CD4-positive, alpha-beta T cell treated with Interleukin-6 at 100 ng/mL for 8 hours (primary cell): ENCODE measurements around the gene BHLHA15.

Experiments
- DNase-seq: peaks from one replicate; pipeline ENCODE4 v3.0.0-alpha.2; 2020; ENCODE audit warnings: mixed read lengths, low spot score

The BHLHA15 gene

GRCh38 chr7:98187138-98187502, 24.1 kb upstream of the BHLHA15 start:
- DNase-seq: no peak

- DNase-seq: no peak
Observed at GRCh38 chr7:98189559-98189958, 21.7 kb upstream of the BHLHA15 start.

- DNase-seq: no peak
Observed at GRCh38 chr7:98191668-98192431, 19.4 kb upstream of the BHLHA15 start.

GRCh38 chr7:98192781-98193457, 18.3 kb upstream of the BHLHA15 start:
- no peak for DNase-seq

GRCh38 chr7:98193474-98194180, 17.6 kb upstream of the BHLHA15 start:
- no peak for DNase-seq

GRCh38 chr7:98194186-98194585, 17.1 kb upstream of the BHLHA15 start:
- DNase-seq: no peak

GRCh38 chr7:98194672-98195457, 16.4 kb upstream of the BHLHA15 start:
- no peak for DNase-seq

GRCh38 chr7:98196706-98197605, 14.3 kb upstream of the BHLHA15 start:
- no peak for DNase-seq

GRCh38 chr7:98199131-98199530, 12.1 kb upstream of the BHLHA15 start:
- no peak for DNase-seq

GRCh38 chr7:98200364-98200763, 10.9 kb upstream of the BHLHA15 start:
- no peak for DNase-seq

- peak; percentile 71 for DNase-seq
Observed at GRCh38 chr7:98202367-98203195, 8.7 kb upstream of the BHLHA15 start.

- DNase-seq: no peak
Observed at GRCh38 chr7:98203261-98203963, 7.8 kb upstream of the BHLHA15 start.

GRCh38 chr7:98203964-98204605, 7.2 kb upstream of the BHLHA15 start:
- no peak for DNase-seq

- DNase-seq: no peak
Observed at GRCh38 chr7:98204670-98205069, 6.6 kb upstream of the BHLHA15 start.

GRCh38 chr7:98205162-98205845, 5.9 kb upstream of the BHLHA15 start:
- DNase-seq: no peak

- DNase-seq: no peak
Observed at GRCh38 chr7:98206451-98207330, 4.5 kb upstream of the BHLHA15 start.

- DNase-seq: no peak
Observed at GRCh38 chr7:98209166-98209920, 1.9 kb upstream of the BHLHA15 start.
